ENCODE results near the gene NCAPH2.

Gene NCAPH2

GRCh38 chr22:50548921-50549790 is 41.1 kb downstream of the NCAPH2 start:
- no peak for DNase-seq (ENCODE audit: low read depth)

GRCh38 chr22:50550395-50550794 is 42.4 kb downstream of the NCAPH2 start:
- TF ChIP-seq CTCF (IDR thresholded peaks at IDR 0.05; ENCODE audit: insufficient read depth, low read depth, low read length, missing control alignments): no peak
- no peak for DNase-seq (ENCODE audit: low read depth)
- H3K4me3 ChIP-seq (ENCODE audit: low read depth, low read length): no peak overlapping the region

More at GRCh38 chr22:50548921-50549790, 41.1 kb downstream of the NCAPH2 start:
- no peak for TF ChIP-seq CTCF (IDR thresholded peaks at IDR 0.05; ENCODE audit: insufficient read depth, low read depth, low read length, missing control alignments)
- no peak overlapping the region; the same call in 1 of the 2 replicates for H3K4me3 ChIP-seq (ENCODE audit: low read depth, low read length)

- H3K4me3 ChIP-seq (ENCODE audit: low read depth, low read length): no peak overlapping the region
- no peak for TF ChIP-seq CTCF (IDR thresholded peaks at IDR 0.05; ENCODE audit: insufficient read depth, low read depth, low read length, missing control alignments)
- no peak for DNase-seq (ENCODE audit: low read depth)
Observed at GRCh38 chr22:50551160-50551752, 43.2 kb downstream of the NCAPH2 start.

- DNase-seq (ENCODE audit: low read depth): no peak
- no peak overlapping the region for H3K4me3 ChIP-seq (ENCODE audit: low read depth, low read length)
- no peak for TF ChIP-seq CTCF (IDR thresholded peaks at IDR 0.05; ENCODE audit: insufficient read depth, low read depth, low read length, missing control alignments)
Observed at GRCh38 chr22:50553310-50553709, 45.3 kb downstream of the NCAPH2 start.

- DNase-seq (ENCODE audit: low read depth): no peak
- no peak overlapping the region for H3K4me3 ChIP-seq (ENCODE audit: low read depth, low read length)
- TF ChIP-seq CTCF (IDR thresholded peaks at IDR 0.05; ENCODE audit: insufficient read depth, low read depth, low read length, missing control alignments): no peak
Observed at GRCh38 chr22:50556703-50557102, 48.7 kb downstream of the NCAPH2 start.

GRCh38 chr22:50560034-50560433 is 52.0 kb downstream of the NCAPH2 start:
- no peak overlapping the region for H3K4me3 ChIP-seq (ENCODE audit: low read depth, low read length)
- TF ChIP-seq CTCF (IDR thresholded peaks at IDR 0.05; ENCODE audit: insufficient read depth, low read depth, low read length, missing control alignments): no peak
- no peak for DNase-seq (ENCODE audit: low read depth)

All from GM12865 (cell line).